ENCODE measurements around the gene PKP2. TPM values are rescaled to one million over a fixed set of nuclear protein-coding genes. Genes with fewer than 3 reads are reported as not detected.
"Not testable (repeated sequence)": the region's sequence is repeated elsewhere in the genome, so short reads cannot be mapped to it uniquely, and the experiment has no call there.

Gene PKP2
- total RNA-seq, 1 experiment from 2014 or later = 5.3 TPM

GRCh38 chr12:32868885-32869284 lies 27.7 kb downstream of the PKP2 start:
- CTCF ChIA-PET = no interaction called here
- no peak overlapping the region for H3K27ac ChIP-seq (ENCODE audit: low read depth, low read length, poor library complexity, severe bottlenecking)
- intact Hi-C loops (cut with micrococcal nuclease; ENCODE audit: unreplicated experiment) = no loop called here

GRCh38 chr12:32864731-32865130 lies 31.8 kb downstream of the PKP2 start:
- Histone ChIP-seq H3K27ac (ENCODE audit: low read depth, low read length, poor library complexity, severe bottlenecking) (no peak overlapping the region), H3K9me3 (ENCODE audit: low read depth, low read length, poor library complexity, severe bottlenecking) (no peaks in the 10 kb centered on the region), H3K36me3 (ENCODE audit: insufficient read depth, low read length, poor library complexity, severe bottlenecking) (no peaks in the 10 kb centered on the region), H3K4me1 (ENCODE audit: insufficient read depth, low read length, poor library complexity, severe bottlenecking) (no peaks in the 10 kb centered on the region), H3K4me3 (ENCODE audit: low read depth, low read length, poor library complexity, severe bottlenecking) (no peak overlapping the region), H3K27me3 (replicated peaks; ENCODE audit: insufficient read depth, low read depth, low read length, poor library complexity) (no peaks in the 10 kb centered on the region)
- no peak for DNase-seq (ENCODE audit: low spot score)
- TF ChIP-seq CTCF (conservative IDR thresholded peaks at IDR 0.05; ENCODE audit: low read depth, low read length) = no peak
- TF ChIP-seq EZH2 (IDR thresholded peaks at IDR 0.05; ENCODE audit: borderline replicate concordance, low read depth, low read length, poor library complexity, severe bottlenecking) = no peak
- ChIA-PET POLR2A (ENCODE audit: low non-redundant PET) (no interaction called here), CTCF (no interaction called here)
- intact Hi-C loops (cut with micrococcal nuclease; ENCODE audit: unreplicated experiment) = no loop called here
- no TSS peak for BruUV-seq (replicated peaks)

More at GRCh38 chr12:32868885-32869284, 27.7 kb downstream of the PKP2 start:
- DNase-seq (ENCODE audit: low spot score) = no peak
- no peaks in the 10 kb centered on the region for H3K27me3 ChIP-seq (replicated peaks; ENCODE audit: insufficient read depth, low read depth, low read length, poor library complexity)
- H3K4me3 ChIP-seq (ENCODE audit: low read depth, low read length, poor library complexity, severe bottlenecking) = no peak overlapping the region
- no peaks in the 10 kb centered on the region for H3K9me3 ChIP-seq (ENCODE audit: low read depth, low read length, poor library complexity, severe bottlenecking)
- POLR2A ChIA-PET (ENCODE audit: low non-redundant PET) = no interaction called here
- H3K36me3 ChIP-seq (ENCODE audit: insufficient read depth, low read length, poor library complexity, severe bottlenecking) = no peaks in the 10 kb centered on the region
- no TSS peak for BruUV-seq (replicated peaks)
- H3K4me1 ChIP-seq (ENCODE audit: insufficient read depth, low read length, poor library complexity, severe bottlenecking) = no peaks in the 10 kb centered on the region
- TF ChIP-seq CTCF (conservative IDR thresholded peaks at IDR 0.05; ENCODE audit: low read depth, low read length) = no peak
- no peak for TF ChIP-seq EZH2 (IDR thresholded peaks at IDR 0.05; ENCODE audit: borderline replicate concordance, low read depth, low read length, poor library complexity, severe bottlenecking)

- TF ChIP-seq CTCF (conservative IDR thresholded peaks at IDR 0.05; ENCODE audit: low read depth, low read length) (no peak), EZH2 (IDR thresholded peaks at IDR 0.05; ENCODE audit: borderline replicate concordance, low read depth, low read length, poor library complexity, severe bottlenecking) (no peak)
- Histone ChIP-seq H3K4me3 (ENCODE audit: low read depth, low read length, poor library complexity, severe bottlenecking) (no peak overlapping the region), H3K9me3 (ENCODE audit: low read depth, low read length, poor library complexity, severe bottlenecking) (no peaks in the 10 kb centered on the region), H3K27me3 (replicated peaks; ENCODE audit: insufficient read depth, low read depth, low read length, poor library complexity) (no peaks in the 10 kb centered on the region), H3K4me1 (ENCODE audit: insufficient read depth, low read length, poor library complexity, severe bottlenecking) (no peaks in the 10 kb centered on the region), H3K27ac (ENCODE audit: low read depth, low read length, poor library complexity, severe bottlenecking) (no peak overlapping the region), H3K36me3 (ENCODE audit: insufficient read depth, low read length, poor library complexity, severe bottlenecking) (no peaks in the 10 kb centered on the region)
- ChIA-PET CTCF (no interaction called here), POLR2A (ENCODE audit: low non-redundant PET) (no interaction called here)
- no TSS peak for BruUV-seq (replicated peaks)
- no peak for DNase-seq (ENCODE audit: low spot score)
- intact Hi-C loops (cut with micrococcal nuclease; ENCODE audit: unreplicated experiment) = no loop called here
These were observed 33.4 kb downstream of the PKP2 start for GRCh38 chr12:32863128-32863527.

GRCh38 chr12:32861658-32862057 lies 34.9 kb downstream of the PKP2 start:
- H3K27ac ChIP-seq (ENCODE audit: low read depth, low read length, poor library complexity, severe bottlenecking); CTCF ChIA-PET; intact Hi-C loops (cut with micrococcal nuclease; ENCODE audit: unreplicated experiment); BruUV-seq (replicated peaks); DNase-seq (ENCODE audit: low spot score); H3K36me3 ChIP-seq (ENCODE audit: insufficient read depth, low read length, poor library complexity, severe bottlenecking); H3K9me3 ChIP-seq (ENCODE audit: low read depth, low read length, poor library complexity, severe bottlenecking); H3K4me3 ChIP-seq (ENCODE audit: low read depth, low read length, poor library complexity, severe bottlenecking); H3K4me1 ChIP-seq (ENCODE audit: insufficient read depth, low read length, poor library complexity, severe bottlenecking); H3K27me3 ChIP-seq (replicated peaks; ENCODE audit: insufficient read depth, low read depth, low read length, poor library complexity): not testable (repeated sequence)
- POLR2A ChIA-PET (ENCODE audit: low non-redundant PET) = interaction anchor here (0.5 to 0.6 kb wide), 2 partner anchors 111 to 1706 kb away, joined by 3 to 4 read pairs; no protein-coding TSS in a partner anchor
